HG03457 (cell line): ENCODE results near the gene TRIM2.

Experiments used
- ATAC-seq: cut with Tn5 transposase; IDR thresholded peaks from one replicate; pipeline ENCODE4 v1.9.1; 2021; ENCODE audit warnings: moderate number of reproducible peaks; ENCODE audit not compliant: unreplicated experiment

The TRIM2 gene

DNA sequence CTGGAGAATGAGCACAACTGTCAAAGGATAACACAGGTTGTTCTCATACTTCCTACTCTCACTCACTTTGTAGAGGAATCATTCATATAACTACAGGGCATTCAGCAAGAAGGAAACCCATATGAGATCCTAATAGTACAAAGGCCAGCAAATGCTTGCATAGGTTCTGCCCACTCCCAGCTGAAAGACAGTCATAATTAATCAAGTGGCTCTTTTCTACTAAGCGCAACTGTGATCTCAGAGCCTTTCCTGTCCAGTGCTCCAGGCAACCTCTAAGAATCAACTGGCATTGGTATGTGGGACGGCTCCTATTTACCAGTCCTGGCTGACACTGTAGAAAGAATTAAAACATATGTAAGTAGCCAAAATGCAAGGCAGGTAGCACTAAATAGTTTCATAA lies 121.3 kb downstream of the TRIM2 start:
- ATAC-seq: no peak

DNA sequence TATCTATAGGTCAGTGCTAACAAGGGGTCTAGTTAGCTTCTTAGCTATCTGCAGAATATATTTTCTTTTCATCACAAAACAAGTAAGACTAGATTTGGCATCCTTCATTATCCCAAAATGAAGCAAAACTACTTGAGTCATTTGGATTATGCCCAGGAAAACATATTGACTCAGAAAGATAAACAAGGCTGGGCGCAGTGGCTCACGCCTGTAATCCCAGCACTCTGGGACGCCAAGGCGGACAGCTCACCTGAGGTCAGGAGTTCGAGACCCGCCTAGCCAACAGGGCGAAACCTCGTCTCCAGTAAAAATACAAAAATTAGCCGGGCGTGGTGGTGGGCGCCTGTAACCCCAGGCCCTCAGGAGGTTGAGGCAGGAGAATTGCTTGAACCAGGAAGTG lies 122.3 kb downstream of the TRIM2 start:
- ATAC-seq: no peak

DNA sequence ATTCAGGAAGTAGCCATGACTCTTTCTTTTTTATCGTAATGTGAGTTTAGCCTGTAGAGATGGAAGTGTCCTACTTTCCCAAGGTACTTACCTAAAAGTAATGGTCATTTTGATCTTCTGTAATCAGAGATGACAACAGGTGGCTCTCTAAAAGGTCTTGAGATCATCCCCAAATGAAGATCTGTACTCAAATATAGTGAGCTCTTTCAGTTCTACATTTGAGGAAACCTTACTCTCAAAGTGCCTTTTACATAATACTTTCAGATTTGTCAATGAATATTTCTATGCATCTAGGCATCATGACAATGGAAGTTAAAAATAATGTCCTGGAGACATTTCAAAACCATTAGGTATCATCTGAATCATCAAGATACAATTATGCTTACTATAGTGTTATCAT lies 123.0 kb downstream of the TRIM2 start:
- no peak for ATAC-seq

DNA sequence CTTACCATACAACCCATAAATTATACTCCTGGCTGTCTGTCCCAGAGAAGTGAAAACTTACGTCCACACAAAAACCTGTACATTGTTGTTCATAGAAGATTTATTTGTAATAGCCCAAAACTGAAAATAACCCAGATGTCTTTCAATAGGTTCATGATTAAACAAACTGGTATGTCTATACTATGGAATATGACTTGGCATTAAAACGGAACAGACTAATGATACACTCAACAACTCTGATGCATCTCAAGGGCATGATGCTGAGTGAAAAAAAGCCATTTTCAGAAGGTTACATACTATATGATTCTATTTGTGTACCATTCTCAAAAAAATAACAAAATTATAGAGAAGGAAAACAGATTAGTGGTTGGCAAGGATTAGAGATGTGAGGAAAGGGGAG lies 128.7 kb downstream of the TRIM2 start:
- no peak for ATAC-seq

DNA sequence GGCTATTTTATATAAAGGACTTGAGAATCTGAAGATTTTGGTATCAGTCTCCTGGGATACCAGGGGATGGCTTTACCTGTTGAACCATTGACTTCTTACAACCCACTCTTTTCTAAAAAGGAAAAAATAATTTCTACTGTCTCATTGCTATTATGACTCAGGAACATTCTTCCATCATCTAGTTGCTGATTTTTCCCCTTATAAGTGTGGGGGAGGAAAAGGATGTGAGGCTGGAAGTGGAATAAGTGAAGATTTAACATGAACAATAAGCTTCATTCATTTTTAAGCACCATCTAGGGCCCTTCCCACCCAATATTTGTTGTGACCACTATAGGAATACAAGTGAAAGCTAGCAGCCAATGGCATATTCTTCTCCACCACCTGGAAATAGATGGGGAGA lies 129.6 kb downstream of the TRIM2 start:
- no peak for ATAC-seq

DNA sequence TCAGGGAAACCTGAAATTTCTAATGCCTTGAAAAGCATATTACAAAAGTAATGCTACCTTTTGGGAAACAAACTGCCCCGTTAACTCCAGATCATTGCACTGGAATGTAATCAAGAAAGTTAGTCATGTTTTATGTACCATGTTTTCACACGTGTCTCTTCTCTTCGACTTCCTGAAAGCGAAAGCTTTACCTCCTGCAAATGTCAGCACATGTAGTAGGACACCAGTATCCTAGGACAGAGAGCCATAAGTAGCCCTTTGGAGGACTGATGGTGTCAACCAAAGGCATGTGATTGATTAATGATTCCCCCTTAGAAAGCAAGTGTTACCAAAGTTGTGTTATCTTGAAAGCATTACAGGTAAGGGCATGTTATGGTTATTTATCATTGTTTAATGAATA lies 131.4 kb downstream of the TRIM2 start:
- ATAC-seq: no peak

DNA sequence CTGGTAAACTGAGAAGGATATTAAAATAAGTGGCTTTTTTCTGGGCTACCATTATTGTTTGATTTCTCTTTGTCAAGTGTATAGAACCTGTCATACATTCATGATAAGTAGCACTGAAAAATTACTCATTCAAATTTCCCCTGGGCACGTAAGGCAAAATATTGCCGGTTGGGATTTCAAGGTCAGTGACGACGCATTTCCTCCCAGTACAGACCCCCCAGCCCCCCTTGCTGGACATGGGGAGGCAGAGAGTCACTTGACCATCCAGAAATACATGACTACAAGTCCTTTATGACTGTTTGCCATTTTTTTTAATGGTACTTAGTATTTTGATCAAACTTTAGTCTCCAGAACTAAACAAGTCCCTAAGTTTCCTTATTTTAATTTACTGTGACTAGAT lies 133.4 kb downstream of the TRIM2 start:
- ATAC-seq: no peak

DNA sequence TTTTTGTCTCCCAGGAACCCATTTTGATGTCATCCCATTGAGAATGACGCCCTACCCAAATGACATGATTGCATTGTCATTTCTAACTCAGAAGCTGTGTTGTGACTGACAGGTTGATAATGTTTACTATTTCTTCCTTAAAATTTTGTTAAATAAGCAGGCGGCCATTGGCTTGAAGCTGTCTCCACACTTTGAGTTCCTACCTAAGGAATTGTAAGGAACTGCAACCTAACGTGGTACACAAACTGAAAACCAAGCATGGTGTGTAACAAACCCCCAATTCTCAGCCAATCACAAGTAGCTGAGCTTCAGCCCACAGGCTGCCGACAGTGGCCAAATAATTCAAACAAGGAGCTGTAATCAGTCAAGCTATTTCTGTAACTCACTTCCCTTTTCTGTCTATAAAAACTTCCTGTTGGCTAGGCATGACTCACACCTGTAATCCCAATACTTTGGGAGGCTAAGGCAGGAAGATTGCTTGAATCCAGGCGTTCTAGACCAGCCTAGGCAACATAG lies 137.4 kb downstream of the TRIM2 start:
- no peak for ATAC-seq

DNA sequence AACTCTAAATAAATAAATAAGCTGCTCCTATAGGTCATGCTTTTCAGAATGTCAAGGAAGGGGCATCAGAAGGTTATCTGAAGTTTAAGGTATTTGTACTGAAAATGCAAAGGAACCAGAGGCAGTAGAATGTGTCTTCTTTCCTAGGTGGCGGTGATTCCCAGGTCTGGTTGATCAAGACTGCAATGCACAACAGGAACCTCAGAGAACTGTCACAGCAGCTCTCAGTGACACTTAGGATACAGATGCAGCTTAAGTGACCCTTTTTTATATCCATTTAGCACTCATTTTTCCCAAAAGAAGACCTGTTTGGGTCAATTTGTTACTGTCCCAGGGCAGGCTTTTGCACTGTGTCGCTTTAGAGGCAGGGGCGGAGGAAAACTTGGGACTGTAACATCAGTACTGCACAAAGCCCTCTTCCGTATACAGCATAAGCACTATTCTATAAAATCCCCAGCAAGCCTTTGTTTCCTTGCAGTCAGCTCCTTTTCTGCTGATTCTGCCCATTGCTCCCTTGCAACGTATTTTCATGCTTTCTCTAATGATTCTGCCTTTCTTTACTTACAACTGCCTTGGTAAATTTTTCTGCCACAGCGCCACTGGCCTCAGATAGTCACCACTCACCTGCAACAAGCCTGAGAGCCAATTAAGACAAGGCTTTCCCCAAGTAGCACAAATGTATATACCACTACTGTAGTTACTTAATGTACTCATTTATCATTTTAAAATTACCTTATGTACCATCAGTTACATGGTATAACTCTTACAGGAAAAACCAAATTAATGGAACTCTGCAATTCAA lies 138.7 kb downstream of the TRIM2 start:
- ATAC-seq: no peak

DNA sequence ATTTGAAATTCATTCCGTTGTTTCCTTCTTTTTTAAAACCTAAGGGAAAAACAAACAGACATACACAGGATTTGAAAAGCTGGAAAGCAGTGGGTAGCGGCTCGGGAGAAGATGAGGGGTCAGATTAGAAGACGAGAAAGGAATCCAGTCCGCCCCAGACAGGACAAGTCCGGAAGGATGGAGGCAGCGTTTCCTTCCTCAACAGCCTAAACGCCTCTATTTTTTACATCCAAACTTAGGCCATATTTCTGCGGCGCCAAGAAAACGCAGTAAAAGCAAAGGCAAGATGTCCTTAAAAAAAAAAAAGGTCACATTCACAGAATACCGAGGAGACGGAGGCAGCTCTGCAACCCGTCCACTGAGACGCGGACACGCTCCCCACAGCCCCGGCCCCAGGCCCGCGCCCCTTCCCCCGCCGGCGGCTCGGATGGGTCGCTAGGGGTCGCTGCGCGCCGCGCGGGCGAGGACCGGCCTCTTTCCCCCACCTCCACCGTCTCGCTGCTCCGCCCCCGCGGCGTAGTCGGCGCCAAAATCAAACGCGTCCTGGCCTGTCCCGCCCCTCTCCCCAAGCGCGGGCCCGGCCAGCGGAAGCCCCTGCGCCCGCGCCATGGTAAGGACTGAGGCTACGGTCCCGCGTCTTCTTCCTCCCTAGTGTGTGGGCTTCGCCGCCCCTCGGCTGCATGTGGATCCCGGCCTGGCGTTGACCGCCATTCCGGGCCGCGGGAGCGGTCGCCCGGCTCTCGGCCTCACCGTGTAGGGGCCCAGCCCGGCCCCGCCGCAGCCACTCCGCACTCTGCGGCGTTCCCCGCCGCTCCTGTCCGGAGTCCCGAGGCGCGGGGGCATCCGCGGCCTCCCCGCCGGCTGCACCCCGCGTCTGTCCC lies 140.1 kb downstream of the TRIM2 start, which contains the start of gene MND1:
TSS of gene MND1 (plus strand) at position 558 of the 881 bp plus-strand sequence. CDS start at position 608, 50 bp downstream.
- peak; percentile 76 for ATAC-seq

DNA sequence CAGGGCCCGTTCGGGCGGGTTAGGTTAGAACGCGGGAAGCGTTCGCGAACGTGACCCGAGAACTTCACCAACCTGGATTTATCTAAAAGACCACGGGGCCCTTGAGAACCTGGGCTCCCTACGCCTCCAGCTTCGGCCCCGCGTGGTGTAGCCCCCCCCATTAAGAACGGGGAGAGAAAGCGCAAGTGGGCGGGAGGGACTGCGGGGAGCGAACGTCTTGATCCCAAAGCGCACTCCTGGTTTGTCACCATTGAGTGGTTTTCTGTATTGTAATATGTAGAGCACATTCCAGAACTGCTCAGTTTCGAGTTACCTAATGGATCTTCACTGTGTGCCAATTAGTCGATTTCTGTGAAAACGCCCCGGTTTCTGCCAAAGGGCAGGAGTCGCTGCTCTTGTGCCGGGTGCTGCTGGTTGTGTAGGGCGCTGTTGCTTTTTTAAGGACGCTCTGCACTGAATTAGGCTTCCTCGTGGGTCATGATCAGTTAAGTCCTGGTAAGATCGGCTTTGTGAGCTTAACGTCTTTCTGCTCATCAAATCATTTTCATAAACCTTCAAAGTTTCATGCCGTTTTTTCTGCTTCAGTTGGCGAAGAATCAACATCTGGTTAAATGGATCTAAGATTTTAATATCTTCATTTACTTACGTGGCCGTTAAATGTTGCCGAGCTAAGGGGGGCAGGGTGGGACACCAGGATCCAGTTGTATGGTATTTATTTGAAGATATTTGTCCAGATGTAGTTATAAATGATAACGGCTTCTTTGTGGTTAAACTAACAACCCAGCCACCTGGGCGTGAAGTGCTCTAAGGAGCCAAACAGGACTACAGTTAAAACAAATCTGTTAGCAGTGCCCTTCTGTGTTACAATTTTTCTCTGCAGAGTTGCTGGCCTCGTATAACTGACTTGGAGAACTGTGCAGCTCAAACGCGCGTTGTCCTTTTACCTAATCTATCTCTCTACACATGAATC lies 141.1 kb downstream of the TRIM2 start:
- peak; percentile 33 for ATAC-seq

DNA sequence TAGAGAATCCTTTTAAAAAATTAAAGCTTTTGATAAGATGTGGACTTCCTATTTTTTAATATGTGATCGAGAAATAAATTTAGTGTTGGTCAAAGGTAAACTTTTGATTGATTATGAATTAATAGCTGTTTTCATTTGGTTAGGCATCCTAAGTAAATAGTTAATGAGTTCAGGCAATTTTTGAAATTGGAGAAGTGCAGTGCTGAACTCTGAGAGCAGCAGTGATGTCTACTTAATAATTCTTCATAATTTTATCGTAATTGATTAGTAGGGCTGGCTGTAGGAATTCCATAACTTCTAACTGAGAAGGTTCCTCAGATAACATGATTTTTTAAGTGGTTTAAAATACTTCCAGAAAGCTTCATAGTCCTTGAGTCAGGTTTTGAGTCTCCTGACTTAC lies 141.8 kb downstream of the TRIM2 start:
- ATAC-seq: no peak

DNA sequence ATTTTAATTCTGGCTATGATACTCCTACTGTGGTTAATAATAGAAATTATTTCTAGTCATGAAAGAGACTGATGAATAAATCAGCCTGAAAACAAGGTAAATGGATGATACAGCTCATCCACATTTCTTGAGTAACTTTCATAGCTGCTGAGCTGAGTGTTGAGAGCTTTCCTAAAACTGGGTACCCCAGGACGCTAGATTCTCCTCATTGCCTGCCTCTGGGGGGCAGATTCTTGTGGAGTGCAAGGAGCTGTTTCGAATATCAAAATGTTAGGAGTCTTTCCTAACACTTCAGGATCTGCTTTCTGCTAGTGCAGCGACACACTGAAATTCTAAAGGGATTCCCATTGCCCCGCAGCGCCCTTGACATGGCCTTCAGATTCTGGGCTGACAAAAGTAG lies 142.3 kb downstream of the TRIM2 start:
- ATAC-seq: no peak

DNA sequence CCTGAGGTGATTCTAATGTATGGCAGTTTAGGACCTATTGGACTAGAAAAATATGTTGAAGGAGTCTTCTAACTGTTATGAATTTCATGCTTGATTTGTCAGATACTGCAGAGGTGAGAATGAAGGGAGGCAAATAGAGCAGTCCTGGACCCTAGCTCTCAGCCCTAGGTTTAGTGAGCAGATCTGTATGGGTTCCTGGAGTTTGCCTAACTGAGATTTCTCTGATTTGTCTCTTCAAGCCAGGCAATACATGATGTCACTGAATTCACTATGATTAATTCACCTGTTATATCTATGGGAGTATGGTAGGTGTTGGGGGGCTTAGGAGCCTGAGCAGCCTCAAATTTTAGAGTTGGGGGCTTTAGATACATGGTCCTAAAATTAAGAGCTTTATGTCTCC lies 142.9 kb downstream of the TRIM2 start:
- no peak for ATAC-seq

DNA sequence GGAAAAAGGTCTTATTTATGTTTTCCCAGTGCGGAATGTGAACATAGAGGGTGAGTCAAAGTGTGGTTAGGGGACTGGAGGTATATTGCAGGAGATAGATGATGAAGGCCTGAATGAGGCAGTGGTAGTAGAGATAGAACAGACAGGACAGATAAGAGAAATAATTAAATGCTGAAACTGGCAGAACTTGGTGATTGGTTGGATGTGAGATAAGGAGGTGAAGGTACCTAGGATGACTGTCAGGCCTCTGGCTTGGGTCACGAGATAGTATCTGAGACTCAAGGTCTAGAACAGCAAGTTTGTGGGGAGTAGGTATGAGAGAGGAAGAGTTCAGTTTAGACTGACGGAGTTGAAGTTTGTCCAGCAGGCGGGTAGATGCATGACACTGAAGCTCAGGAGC lies 143.8 kb downstream of the TRIM2 start:
- ATAC-seq: no peak

DNA sequence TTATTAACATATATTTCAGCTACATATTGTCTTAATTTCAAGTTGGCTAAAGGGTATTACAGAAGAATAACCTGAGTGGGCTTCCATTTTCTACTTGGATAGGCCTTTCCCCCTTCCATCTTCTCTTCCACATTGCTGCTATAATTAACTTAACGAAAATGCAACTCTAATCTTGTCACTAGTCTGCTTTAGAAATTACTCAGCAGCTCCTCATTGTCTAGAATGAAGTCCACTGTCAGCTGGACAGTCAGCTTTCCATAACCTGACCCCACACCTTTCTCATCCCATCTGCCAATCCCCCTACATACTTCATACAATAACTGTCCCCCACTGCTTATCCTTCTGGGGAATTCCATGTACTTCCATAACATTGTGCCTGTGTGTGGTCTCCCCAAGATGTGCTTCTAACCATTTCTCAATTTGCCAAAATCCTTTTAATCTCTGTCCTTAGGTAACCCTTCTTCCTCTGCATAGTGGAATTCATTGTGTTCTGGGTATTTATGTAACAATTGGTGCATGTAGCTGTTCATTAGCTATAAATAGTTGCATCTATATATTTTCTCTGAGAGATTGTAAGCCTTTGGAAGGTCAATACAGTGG lies 145.1 kb downstream of the TRIM2 start:
- ATAC-seq: no peak

DNA sequence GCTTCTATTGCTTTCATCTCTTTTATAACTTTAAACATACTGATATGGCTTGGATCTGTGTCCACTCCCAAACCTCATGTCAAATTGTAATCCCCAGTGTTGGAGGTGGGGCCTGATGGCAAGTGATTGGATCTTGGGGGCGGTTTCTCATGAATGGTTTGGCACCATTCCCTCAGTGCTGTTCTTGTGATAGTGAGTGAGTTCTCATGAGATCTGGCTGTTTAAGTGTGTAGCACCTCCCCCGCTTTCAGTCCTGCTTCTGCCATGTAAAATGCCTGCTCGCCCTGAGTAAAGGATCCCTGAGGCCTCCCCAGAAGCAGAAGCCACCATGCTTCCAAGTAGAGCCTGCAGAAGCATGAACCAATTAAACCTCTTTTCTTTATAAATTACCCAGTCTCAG lies 157.9 kb downstream of the TRIM2 start:
- ATAC-seq: no peak

DNA sequence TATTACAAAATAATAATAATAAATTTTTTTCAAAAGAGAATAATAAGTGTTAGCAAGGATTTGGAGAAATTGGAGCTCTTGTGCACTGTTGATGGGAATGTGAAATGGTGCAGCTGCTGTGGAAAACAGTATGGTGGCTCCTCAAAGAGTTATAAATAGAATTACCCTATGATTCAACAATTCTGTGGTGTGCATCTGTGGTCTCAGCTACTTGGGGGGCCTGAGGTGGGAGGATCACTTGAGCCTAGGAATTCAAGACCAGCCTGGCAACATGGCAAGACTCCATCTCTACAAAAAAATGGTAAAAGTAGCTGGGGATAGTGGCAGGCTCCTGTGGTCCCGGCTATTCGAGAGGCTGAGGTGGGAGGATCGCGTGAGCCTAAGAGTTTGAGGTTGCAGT lies 159.8 kb downstream of the TRIM2 start:
- ATAC-seq: no peak

DNA sequence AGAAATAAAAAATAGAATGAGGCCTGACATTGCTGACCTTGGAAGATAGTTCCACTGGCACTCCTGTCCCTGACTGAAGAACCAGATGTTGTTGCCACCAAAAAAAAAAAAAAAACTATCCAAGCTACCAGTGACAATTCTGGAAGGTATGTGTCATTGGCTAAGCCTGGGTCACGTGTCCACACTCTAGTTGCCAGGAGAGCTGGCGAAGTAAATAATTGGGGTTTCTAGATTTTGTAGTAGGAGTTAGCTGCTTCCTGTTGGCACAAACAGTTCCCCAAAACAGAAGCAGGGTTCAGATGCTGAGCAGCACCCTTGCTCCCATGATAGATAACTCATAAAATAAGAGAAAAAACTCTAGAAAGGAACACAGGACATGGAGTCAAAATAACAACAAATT lies 160.8 kb downstream of the TRIM2 start:
- no peak for ATAC-seq

DNA sequence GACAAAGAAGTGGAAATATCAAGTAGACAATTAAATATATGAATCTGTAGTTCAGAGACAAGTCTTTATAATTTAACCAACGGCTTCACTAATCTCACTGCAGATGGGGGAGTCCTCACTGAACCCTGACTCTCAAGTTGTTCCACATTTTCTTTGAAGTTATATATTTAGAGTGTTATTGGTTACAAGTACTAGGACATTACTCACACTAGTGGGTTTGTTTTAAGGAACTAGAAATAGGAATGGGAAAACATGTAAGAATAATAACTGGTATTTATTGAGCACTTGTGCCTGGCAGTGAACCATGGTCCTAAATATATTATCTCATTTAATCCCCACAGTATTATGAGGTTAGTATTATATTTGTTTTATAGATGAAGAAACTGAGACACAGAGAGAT lies 162.2 kb downstream of the TRIM2 start:
- ATAC-seq: no peak
